ENCODE results near the gene CDC42BPB.

CDC42BPB gene

DNA sequence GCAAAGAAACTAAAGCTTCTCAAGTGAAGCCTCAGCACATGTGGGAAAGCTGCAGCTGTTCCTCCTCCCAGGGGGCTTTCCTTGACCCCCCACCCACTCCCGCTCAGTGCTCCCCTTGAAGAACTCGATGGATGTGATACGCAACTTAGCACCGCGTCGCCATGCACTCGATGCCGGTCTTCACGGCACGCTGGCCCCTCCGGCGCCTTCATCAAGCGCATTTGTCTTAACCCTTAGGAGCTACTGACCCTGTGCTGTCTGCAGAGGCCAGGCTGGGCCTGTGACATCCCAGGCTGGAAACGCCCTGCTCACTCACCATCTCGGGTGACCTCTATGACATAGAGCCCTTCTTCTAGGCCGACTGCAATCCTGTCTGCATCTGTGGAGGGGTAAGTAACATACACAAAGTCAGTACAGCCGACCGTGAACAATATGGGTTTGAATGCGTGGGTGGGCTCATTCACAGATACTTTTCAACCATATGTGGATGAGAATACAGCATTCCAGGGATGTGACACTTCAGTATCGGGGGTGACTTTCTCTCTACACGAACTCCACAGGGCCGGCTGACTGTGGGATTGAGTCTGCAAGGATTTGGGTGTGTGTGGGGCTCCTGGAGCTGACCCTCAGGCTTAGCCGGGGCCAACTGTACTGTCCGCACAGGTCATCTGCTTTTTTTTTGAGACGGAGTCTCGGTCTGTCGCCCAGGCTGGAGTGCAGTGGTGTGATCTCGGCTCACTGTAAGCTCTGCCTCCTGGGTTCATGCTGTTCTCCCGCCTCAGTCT lies 111.8 kb downstream of the CDC42BPB start:
- no peak for DNase-seq

DNA sequence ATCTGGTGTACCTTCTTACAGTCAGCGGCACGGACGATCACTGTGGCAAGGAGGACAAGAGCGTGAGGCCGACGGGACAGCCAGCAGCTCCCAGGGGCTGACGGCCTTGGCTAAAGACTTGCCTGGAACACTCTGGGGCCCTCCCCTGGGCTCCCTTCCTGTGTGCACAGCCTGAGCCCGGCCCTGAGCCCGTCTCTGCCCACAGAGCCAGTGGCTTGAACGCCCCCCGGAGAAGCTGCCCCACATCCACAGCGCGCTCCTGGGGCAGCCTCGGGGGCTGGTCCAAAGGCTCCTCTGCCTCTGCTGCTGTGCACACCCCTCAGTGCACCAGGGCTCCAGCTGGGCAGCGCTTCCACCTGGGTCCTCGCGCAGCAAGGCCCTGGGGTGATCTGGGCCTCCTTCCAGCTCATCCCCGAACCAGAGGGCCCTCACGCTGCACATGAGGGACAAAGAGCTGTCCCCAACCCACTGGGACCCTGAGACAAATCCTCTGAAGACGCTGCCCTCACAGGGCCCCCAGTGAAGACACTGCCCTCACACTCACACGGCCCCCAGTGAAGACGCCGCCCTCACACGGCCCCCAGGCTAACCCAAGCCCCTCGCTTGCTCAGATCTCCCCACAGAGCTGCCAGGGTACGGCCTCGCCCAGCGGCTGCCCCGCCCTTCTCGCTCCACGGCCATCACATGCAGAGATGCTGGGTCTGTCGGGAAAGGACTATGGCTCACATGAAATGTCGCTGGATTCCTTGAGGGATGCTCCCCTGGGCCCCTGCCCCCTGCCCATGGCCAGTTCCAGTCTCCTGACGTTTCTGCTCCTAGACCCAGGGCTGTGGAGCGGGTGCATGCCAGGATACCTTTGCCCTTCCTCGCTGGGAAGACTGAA lies 112.7 kb downstream of the CDC42BPB start:
- no peak for DNase-seq

DNA sequence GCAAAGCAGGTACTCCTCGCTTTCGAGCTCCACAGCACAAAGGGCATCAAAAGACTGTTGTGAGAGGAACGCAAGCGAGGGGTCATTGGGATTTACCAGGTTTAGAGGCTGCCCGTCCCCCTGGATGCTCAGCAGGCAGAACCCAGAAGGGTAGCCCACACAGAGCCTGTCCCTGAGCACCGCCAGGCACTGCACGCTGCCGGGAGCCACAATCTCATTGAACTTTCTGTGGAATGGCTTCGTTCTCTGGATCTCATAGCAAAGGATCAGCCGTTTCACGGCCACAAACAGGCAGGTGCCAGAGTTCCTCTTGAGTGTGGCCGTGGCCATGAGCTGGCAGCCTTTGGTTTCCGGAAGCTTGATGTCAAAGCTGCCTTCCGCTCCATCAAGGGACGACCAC lies 113.4 kb downstream of the CDC42BPB start:
- DNase-seq, result no peak

DNA sequence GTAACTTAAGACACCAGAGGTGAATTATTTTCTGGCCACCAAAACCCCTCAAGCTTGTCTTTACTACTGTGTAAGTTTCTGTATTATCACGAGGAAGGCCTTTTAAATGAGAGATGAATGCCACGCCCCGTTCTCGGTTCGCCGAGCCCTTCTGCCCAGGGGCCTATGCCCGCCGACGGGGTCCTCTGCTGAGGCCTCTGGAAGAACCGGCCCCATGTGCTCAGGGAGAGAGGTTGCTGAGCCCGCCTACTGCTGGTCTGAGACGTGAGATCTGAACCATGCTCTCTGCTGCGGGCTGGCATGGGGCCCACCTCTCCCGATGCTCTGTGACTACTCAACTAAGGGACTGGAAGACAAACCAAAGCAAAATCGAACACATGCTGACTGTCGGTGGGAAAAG lies 113.9 kb downstream of the CDC42BPB start:
- DNase-seq, result no peak

DNA sequence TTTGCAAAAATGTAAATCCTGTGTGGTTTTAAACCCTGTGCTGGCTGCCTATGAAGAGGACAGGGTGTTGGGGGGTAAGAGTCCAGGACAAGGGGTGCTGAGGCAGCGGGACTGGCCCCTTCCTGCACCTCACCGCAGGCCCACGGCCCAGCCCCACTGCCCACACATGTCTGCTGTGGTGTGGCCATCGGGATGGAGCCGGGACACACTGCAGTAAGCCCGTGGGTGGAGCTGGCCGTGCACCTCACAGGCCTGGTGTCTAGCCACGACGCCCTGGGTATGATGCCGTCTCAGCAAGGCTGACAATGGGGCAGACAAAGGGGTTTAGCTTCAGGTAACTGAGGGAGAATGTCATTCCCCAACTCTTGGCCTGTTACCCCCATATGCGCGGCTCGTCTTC lies 115.3 kb downstream of the CDC42BPB start:
- no peak for DNase-seq

DNA sequence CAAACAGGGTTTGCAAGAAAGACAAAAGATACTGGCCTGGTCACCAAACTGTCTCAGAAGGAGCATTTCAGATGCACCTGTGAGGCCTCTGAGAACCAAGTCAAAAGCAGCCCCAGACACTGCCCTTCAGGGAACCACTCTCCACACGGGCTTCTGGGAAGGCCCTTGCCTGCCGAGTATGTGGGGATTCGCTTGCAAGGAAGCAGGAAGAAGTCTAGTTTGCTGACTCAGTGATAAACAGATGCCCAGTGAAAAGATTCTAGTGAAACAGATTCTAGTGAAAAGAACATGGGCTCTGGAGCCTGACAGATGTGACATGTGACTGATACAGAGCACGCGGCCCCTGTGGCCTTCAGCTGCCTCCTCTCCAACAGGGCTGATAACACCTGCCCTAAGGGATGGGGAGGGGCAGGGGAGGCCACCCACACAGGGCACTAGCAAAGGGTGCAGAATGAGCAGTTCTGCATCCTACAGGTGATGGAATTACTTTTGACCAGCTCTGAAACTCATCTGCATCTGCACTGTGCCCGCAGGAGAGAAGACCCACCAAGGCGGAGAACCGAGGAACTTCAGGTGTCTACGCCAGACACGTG lies 115.8 kb downstream of the CDC42BPB start:
- DNase-seq, result no peak

DNA sequence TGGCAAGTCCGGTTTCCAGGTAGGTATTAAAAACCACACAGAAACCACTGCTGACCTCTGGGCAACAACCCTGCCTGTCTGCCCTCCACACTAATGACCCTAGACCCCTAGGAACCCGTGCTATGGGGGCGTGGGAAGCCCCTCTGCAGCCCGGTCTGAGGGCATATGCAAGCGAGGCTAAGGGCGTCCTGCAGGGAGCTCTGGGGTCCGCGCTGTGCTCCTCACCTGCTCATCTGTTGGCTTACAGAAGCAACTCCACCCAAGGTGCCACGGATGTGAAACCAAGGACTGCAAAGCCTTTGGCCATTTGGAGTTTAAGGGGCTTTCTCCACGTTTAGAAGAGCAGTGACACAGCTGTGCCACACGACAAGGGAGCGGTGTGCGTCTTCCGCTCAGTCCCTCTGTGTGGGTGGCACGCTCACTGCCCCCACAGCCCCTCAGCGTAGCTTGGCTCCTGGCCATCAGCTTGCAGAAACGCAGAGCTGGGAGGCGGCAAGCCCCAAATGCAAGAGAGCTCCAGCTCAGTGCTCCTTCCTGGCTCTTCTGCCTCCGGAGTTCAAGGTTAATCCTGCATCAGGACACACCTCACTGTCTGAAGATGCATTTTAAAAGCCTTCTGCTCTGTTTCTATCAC lies 116.5 kb downstream of the CDC42BPB start:
- DNase-seq, result no peak

DNA sequence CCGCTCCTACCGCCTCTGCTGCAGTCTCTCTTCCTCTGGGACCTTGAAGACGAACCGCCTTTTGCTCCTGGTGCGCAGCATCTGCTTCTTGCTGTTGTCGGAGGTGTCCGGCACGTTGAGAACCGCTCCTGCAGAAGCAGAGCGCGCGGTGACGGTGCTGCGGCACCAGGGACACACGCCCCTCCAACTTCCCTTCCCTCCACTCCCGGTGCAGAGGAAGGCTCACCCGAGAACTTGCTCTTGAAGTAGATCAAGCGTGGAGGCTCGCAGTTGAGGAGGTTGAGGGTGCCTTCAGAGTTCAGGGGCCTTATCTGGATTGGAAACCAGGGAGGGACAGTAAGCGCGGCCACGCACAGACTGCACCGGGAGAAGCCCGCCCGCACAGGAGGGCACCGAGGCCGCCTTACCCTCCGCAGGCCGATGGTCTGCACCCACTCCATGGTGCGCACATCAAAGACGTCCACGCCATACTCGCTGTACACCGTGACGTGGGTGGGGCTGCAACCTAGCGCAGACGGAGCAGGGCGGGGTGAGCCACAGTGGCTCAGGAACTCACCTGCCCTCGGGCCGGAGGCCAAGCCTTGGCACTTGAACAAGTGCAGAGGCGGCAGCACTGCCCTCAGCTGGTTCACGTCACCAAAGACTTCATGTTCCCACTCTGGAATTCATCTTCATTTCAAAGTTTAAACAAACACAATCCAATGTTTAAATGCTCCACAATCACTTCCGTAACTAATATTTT lies 117.4 kb downstream of the CDC42BPB start:
- no peak for DNase-seq

DNA sequence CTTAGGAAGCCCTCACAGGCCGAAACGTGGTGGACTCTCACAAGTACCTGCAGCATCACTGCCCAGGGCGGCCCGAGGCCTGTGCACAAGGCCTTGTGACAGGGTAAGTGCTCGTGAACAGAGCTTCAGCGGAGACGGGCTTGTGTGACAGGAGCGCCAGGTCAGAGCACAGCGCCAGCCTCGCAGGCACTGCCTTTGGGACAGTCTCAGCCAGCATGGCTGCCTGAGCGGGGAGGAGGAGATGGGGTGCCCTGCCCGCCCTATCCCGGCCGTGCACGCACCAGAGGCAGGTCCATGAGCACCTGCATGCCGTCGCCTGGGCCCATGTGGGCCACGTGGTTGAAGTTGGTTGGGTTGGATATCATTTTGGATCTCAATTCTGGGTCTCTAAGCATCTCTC lies 118.0 kb downstream of the CDC42BPB start:
- DNase-seq, result no peak

DNA sequence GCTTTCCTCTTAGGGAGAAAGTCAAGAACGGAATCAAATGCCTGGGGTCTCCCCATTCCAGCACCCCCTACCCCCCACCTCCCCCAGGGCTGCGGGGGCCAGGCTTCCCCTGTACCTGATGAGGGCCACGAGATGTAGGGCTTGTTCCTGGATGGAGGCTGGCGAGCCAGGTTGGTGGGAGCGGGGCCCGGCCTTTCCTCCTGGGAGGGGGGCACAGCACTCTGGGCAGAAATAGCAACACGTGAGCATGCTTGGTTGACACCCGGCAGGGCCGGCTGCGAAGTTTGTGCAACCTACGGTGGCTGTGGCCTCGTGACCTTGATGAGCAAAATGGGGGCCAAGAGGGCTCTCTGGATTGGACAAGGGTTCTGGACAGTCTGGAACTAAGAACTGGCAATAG lies 119.2 kb downstream of the CDC42BPB start:
- no peak for DNase-seq

DNA sequence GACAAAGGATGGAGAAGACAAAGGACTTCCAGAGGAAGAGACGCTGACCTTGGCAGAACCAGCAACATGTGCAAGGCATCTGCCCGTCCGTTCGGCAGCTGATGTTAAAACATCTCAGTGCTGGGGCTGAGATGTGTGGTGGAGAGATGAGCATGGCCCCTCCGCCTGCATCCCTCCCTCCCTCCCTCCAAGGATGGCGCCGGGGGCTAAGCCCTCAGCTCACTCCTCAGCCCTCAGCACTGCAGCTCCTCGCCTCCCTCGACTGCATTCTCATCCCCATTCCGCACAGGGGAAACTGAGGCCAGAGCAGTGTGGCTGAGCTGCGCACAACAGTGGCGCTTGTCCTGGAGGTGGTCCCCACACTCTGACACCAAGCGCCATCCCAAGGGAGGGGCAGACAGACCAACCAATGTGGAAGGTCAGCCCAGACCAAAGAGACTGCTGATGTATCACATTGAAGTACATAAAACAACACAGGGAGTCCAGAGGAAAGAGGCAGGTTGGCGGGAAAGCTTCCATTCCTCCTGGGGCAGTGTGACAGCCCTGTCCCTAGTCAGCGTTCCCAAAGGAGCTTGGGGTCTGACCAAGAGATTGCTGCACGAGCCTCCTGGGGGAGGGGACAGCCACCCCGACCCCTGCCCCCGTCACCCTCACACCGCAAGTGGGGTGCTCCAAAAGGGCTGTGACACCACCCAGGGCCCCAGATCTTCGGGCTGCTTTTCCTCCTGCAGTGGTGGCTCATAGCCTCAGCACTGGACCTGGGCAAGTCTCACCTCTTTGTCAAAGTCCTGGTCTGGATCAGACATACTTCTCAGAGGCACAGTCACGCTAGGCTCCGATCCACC lies 119.8 kb downstream of the CDC42BPB start:
- DNase-seq, result no peak

DNA sequence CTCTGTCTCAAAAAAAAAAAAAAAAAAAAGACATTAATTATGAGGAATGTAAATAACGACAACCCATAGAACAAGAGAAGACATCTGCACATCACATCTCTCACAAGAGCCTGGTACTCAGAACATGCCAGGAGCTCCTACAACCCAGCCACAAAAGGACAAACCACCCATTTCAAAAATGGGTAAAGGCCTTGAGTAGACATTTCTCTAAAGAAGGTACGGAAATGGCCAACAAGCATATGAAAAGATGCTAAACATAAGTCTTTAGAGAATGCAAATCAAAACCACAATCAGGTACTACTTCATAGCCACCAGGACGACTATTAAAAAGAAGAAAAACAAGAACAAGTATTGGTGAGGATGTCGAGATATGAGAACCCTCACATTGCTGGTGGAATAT lies 121.6 kb downstream of the CDC42BPB start:
- no peak for DNase-seq

DNA sequence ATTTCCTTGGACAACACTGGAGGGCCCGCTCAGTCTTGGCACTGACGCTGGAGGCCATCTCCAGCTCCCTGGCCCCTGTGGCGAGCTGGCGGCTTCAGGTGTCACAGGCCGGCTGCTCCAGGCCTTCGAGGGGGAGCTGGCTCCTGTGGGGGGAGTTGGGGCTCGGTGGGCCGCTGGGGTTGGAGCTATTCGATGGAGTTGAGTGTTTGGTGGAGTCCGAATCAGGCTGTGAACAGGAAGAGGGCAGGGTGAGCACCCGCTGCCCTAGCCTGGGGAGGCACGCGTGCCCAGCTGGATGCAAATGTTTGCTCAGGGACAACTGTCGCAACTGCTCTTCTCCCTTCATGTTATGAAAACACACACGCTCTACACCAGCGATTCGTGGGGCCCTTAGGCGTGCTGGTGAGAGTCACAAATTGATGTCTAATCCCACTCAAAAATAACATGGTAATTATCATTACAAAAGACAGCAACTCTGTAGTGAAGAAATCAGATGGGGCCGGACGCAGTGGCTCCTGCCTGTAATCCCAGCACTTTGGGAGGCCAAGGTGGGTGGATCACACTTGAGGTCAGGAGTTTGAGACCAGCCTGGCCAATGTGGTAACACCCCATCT lies 123.6 kb downstream of the CDC42BPB start:
- no peak for DNase-seq

DNA sequence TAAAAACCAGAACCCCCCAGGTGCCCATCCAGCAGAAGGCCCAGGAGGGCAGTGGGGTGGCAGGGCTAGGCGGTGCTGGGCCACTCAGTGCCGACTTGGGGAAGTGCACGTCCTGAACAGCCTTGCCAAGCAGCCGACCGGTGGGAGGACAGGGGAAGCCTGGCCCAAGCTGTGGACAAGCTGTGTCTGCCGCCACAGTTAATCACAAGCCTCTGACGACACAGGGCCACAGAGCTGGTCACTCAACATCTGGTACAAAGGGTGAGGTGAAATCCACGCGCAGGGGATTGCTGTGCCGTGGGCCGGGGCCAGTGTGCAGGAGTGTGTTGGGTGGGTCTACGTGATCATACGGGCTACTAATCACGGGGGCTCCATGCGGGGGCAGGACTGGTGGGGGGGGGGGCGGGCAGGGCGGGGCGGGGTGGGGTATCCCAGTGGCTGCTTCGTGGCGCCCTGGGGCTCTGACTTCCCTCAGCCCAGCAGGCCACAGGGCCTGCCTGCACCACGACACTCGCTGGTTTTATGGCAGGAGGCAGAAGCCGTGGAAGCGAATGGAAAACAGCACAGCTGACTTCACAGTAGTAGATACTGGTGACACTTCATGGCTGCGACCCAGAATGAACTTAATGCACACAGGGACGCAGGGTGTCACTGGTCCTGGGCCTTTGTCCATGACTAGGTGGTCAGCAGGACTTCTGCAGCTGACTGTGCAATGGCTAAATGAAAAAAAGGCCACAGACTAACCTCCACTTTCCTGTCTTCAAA lies 124.7 kb downstream of the CDC42BPB start:
- DNase-seq, result peak in 1 of 51 donors; percentile 22

DNA sequence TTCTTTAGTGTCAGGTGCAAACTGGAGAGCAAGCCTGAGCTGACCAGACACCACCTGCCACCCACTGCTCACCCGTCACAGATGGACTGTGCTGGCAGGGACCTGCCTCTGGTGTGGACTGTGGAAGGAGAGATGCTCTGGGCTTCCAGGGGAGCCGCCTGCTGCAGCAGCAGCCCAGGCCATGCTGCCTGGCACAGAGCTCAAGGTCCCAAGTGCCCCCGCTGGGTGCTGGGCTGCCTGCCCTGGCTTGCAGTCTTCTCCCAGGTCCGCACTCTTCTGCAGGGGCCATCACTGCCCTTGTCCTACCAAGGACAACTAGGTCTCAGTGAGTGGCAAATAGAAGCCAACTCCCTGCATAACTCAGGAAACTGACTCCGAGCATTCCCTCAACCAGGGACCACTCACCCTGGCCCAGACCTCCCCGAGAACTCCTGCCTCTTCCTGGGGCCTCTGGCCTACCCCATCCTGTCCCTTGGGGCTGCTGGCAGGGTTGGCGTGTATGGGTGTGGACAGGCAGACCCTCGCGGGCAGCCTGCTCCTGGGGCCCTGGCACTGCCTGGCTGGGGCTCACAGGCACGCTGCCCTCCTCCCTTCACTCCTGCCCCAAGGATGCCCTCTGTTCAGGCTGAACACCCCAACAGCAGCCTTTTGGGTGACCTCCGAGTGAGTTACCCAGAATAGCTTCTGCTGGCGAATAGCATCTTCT lies 125.6 kb downstream of the CDC42BPB start:
- DNase-seq, result no peak

DNA sequence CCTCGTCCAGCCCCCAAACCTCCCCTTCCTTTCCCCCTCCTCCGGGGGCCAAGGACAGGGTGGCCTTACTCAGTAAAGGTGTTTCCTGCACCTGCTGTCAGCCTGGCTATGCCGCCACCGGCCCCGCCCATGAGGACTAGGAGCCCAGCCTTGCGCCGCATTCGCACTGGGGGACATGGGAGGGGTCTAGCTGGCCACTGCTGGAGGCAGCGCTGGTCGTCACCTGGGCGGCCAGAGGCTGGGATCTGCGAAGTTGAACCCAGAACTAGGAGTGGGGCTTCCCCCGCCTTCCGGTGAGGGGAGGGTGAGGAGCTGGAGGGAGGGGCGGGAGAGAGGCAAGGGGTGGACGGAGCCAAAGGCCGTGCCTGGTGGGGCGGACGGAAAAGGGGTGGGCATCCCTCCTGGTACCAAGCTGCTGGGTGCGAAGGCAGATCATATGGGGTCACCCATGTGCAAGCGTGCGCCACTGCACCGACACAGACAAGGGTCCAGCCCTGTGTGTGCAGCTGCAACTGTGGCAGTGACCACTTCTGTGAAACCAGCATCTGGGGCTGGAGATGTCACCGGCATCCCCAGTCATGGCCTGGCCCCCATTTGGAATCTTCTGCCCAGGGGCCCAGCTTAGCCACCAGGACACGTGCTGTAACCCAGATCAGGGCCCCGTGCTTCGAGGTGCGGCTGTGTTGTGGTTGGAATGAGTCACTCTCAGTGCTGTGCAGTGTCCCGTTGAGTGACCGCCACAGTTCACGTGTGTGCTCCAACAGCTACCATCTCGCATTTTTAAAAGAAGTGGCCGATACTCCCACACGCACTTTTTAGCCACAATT lies 126.4 kb downstream of the CDC42BPB start:
- DNase-seq, result peak in 2 of 51 donors; percentile 18 to 22

DNA sequence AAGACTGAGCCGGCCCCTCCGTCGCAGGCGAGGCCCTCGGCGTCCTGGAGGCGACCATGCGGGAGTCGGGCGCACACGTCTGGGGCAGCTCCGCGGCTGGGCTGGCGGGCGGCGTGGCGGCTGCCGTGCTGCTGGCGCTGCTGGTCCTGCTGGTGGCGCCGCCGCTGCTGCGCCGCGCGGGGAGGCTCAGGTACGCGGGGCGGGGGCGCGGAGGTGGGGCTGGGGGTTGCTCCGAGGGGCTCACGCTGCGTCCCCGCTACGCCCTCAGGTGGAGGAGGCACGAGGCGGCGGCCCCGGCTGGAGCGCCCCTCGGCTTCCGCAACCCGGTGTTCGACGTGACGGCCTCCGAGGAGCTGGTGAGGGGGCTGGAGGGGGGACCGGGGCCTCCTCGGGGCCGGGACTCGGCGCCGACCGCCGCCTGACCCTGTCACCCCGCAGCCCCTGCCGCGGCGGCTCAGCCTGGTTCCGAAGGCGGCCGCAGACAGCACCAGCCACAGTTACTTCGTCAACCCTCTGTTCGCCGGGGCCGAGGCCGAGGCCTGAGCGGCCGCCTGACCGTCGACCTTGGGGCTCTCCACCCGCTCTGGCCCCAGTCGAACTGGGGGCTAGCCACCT lies 127.1 kb downstream of the CDC42BPB start:
- DNase-seq, result no peak

Measured in hypothalamus (tissue), 51 donors.